ENCODE data around the gene PKDREJ. TPM values are rescaled to one million over a fixed set of nuclear protein-coding genes. Genes with fewer than 3 reads are reported as not detected.
A peak's percentile ranks its signal among the peaks of the same experiment; 100 is the strongest.
"Not testable (repeated sequence)": the region's sequence is repeated elsewhere in the genome, so short reads cannot be mapped to it uniquely, and the experiment has no call there.

The PKDREJ gene
- total and polyA plus RNA-seq, 2 experiments from 2014 or later, result not detected

DNA sequence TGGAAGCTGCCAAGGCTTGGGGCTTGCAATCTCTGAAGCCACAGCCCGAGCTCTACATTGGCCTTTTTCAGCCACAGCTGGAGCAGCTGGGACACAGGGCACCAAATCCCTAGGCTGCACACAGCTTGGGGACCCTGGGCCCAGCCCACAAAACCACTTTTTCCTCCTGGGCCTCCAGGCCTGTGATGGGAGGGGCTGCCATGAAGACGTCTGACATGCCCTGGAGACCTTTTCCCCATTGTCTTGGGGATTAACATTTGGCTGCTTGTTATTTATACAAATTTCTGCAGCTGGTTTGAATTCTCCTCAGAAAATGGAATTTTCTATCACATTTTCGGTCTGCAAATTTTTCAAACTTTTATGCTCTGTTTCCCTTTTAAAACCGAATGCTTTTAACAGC, 2.5 kb upstream of the PKDREJ start:
- H3K27me3 ChIP-seq (ENCODE audit: insufficient read depth), result peaks cover 50% of the 10 kb centered on the region
- H3K36me3 ChIP-seq (ENCODE audit: insufficient read depth); H3K4me3 ChIP-seq; H3K4me3 Mint-ChIP-seq; DNase-seq (ENCODE audit: low spot score); H3K9me2 ChIP-seq (ENCODE audit: insufficient read depth); H4K20me1 ChIP-seq (replicated peaks; ENCODE audit: insufficient read depth); H3K27ac ChIP-seq (ENCODE audit: low read depth); H3K4me1 Mint-ChIP-seq; ATAC-seq; H3K27ac Mint-ChIP-seq; H3K4me2 ChIP-seq; H3K4me1 ChIP-seq (ENCODE audit: insufficient read depth); H2AFZ ChIP-seq; H3F3A ChIP-seq (replicated peaks; ENCODE audit: low read depth); H3K79me2 ChIP-seq (replicated peaks; ENCODE audit: insufficient read depth): not testable (repeated sequence)
- Mint-ChIP-seq H3K36me3 (ENCODE audit: low read depth) (peaks cover 34% of the 10 kb centered on the region), H3K9me3 (peaks cover 49% of the 10 kb centered on the region), H3K27me3 (ENCODE audit: insufficient read depth, low read depth, poor library complexity) (peaks cover 48% of the 10 kb centered on the region)

DNA sequence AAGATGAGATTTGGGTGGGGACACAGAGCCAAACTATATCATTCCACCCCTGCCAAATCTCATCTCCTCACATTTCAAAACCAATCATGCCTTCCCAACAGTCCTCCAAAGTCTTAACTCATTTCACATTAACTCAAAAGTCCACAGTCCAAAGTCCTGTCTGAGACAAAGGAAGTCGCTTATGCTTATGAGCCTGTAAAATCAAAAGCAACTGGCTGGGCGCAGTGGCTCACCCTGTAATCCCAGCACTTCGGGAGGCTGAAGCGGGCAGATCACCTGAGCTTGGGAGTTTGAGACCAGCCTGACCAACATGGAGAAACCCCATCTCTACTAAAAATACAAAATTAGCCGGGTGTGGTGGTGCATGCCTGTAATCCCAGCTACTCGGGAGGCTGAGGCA, 1.4 kb upstream of the PKDREJ start:
- not testable (repeated sequence) for H3K27ac ChIP-seq (ENCODE audit: low read depth)

DNA sequence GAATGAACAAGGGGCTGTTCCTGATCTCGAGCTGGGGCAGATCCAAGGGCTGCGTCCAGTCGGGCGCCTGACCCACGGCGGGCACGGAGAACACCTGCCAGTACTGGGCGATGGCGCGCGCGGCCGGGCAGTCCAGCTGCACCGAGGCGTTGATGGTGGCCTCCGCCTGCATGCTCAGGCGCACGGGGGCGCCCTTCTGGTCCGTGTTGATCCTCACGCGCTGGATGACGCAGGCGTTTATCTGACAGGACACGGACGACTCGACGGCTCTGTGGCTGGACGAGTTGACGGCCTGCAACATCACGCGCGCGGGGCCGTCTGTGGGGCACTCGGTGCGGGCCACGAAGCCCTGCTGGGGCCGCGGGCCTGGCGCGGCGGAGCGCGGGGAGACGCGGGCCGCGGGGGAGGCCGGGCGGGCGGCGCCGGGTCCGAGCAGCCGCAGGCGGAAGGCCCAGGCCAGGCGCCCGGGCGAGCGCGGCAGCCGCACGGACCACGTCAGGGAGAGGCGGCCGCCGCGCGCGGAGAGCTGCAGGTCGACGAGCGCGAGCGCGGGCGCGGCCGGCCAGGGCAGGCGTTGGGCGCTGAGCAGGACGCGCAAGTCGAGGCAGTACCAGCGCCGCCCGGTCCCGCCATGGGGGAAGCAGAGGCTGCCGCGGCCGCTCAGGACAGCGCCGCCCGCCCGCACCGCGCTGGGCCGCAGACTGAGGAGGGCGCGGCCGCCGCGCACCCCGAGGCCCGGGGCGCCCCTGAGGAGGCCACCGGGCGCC, 511 bp downstream of the PKDREJ start:
- H3K36me3 Mint-ChIP-seq (ENCODE audit: low read depth), result peaks cover 34% of the 10 kb centered on the region
- TF ChIP-seq CREB1 (CRISPR knock-in tag; IDR thresholded peaks at IDR 0.05; ENCODE audit: low read depth) (peak; percentile 81), POLR2AphosphoS5 (IDR thresholded peaks at IDR 0.05; ENCODE audit: low read depth) (peak; percentile 35; the same call in 1 of the 2 replicates)
- TF ChIP-seq, protein P1, sequence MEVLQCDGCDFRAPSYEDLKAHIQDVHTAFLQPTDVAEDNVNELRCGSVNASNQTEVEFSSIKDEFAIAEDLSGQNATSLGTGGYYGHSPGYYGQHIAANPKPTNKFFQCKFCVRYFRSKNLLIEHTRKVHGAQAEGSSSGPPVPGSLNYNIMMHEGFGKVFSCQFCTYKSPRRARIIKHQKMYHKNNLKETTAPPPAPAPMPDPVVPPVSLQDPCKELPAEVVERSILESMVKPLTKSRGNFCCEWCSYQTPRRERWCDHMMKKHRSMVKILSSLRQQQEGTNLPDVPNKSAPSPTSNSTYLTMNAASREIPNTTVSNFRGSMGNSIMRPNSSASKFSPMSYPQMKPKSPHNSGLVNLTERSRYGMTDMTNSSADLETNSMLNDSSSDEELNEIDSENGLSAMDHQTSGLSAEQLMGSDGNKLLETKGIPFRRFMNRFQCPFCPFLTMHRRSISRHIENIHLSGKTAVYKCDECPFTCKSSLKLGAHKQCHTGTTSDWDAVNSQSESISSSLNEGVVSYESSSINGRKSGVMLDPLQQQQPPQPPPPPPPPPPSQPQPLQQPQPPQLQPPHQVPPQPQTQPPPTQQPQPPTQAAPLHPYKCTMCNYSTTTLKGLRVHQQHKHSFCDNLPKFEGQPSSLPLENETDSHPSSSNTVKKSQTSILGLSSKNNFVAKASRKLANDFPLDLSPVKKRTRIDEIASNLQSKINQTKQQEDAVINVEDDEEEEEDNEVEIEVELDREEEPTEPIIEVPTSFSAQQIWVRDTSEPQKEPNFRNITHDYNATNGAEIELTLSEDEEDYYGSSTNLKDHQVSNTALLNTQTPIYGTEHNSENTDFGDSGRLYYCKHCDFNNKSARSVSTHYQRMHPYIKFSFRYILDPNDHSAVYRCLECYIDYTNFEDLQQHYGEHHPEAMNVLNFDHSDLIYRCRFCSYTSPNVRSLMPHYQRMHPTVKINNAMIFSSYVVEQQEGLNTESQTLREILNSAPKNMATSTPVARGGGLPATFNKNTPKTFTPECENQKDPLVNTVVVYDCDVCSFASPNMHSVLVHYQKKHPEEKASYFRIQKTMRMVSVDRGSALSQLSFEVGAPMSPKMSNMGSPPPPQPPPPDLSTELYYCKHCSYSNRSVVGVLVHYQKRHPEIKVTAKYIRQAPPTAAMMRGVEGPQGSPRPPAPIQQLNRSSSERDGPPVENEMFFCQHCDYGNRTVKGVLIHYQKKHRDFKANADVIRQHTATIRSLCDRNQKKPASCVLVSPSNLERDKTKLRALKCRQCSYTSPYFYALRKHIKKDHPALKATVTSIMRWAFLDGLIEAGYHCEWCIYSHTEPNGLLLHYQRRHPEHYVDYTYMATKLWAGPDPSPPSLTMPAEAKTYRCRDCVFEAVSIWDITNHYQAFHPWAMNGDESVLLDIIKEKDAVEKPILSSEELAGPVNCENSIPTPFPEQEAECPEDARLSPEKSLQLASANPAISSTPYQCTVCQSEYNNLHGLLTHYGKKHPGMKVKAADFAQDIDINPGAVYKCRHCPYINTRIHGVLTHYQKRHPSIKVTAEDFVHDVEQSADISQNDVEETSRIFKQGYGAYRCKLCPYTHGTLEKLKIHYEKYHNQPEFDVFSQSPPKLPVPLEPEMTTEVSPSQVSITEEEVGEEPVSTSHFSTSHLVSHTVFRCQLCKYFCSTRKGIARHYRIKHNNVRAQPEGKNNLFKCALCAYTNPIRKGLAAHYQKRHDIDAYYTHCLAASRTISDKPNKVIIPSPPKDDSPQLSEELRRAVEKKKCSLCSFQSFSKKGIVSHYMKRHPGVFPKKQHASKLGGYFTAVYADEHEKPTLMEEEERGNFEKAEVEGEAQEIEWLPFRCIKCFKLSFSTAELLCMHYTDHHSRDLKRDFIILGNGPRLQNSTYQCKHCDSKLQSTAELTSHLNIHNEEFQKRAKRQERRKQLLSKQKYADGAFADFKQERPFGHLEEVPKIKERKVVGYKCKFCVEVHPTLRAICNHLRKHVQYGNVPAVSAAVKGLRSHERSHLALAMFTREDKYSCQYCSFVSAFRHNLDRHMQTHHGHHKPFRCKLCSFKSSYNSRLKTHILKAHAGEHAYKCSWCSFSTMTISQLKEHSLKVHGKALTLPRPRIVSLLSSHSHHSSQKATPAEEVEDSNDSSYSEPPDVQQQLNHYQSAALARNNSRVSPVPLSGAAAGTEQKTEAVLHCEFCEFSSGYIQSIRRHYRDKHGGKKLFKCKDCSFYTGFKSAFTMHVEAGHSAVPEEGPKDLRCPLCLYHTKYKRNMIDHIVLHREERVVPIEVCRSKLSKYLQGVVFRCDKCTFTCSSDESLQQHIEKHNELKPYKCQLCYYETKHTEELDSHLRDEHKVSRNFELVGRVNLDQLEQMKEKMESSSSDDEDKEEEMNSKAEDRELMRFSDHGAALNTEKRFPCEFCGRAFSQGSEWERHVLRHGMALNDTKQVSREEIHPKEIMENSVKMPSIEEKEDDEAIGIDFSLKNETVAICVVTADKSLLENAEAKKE (CRISPR knock-in tag; IDR thresholded peaks at IDR 0.05), result no peak
- TF ChIP-seq, protein P2, sequence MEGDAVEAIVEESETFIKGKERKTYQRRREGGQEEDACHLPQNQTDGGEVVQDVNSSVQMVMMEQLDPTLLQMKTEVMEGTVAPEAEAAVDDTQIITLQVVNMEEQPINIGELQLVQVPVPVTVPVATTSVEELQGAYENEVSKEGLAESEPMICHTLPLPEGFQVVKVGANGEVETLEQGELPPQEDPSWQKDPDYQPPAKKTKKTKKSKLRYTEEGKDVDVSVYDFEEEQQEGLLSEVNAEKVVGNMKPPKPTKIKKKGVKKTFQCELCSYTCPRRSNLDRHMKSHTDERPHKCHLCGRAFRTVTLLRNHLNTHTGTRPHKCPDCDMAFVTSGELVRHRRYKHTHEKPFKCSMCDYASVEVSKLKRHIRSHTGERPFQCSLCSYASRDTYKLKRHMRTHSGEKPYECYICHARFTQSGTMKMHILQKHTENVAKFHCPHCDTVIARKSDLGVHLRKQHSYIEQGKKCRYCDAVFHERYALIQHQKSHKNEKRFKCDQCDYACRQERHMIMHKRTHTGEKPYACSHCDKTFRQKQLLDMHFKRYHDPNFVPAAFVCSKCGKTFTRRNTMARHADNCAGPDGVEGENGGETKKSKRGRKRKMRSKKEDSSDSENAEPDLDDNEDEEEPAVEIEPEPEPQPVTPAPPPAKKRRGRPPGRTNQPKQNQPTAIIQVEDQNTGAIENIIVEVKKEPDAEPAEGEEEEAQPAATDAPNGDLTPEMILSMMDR (conservative IDR thresholded peaks at IDR 0.05; ENCODE audit: low read depth in 2 of 2), result peak; percentile 45 to 81

More for the DNA sequence above, 1.4 kb upstream of the PKDREJ start:
- not testable (repeated sequence) for H3K4me3 ChIP-seq; H3K4me3 Mint-ChIP-seq; H3K79me2 ChIP-seq (replicated peaks; ENCODE audit: insufficient read depth); H3K9me2 ChIP-seq (ENCODE audit: insufficient read depth); H3F3A ChIP-seq (replicated peaks; ENCODE audit: low read depth); H2AFZ ChIP-seq; H3K4me2 ChIP-seq; ATAC-seq; H3K4me1 Mint-ChIP-seq; H4K20me1 ChIP-seq (replicated peaks; ENCODE audit: insufficient read depth); DNase-seq (ENCODE audit: low spot score); H3K27ac Mint-ChIP-seq; H3K36me3 ChIP-seq (ENCODE audit: insufficient read depth); H3K4me1 ChIP-seq (ENCODE audit: insufficient read depth)
- H3K9me3 Mint-ChIP-seq, result peaks cover 49% of the 10 kb centered on the region
- H3K27me3 Mint-ChIP-seq (ENCODE audit: insufficient read depth, low read depth, poor library complexity), result peaks cover 52% of the 10 kb centered on the region
- peaks cover 34% of the 10 kb centered on the region for H3K36me3 Mint-ChIP-seq (ENCODE audit: low read depth)
- peaks cover 60% of the 10 kb centered on the region for H3K27me3 ChIP-seq (ENCODE audit: insufficient read depth)

More for the DNA sequence above, 511 bp downstream of the PKDREJ start:
- H3K4me3 Mint-ChIP-seq, result peak overlapping the region; percentile 56
- peak; percentile 91 for DNase-seq (ENCODE audit: low spot score)
- no peak overlapping the region for H2AFZ ChIP-seq
- peaks cover 64% of the 10 kb centered on the region for H3K27me3 ChIP-seq (ENCODE audit: insufficient read depth)
- no peaks in the 10 kb centered on the region for H3K36me3 ChIP-seq (ENCODE audit: insufficient read depth)
- H3K27ac Mint-ChIP-seq, result no peak overlapping the region
- peak; percentile 80 for ATAC-seq
- H3K4me3 ChIP-seq, result peak overlapping the region; percentile 49
- H3K27ac ChIP-seq (ENCODE audit: low read depth), result no peak overlapping the region
- H3K27me3 Mint-ChIP-seq (ENCODE audit: insufficient read depth, low read depth, poor library complexity), result peaks cover 51% of the 10 kb centered on the region
- H3K9me2 ChIP-seq (ENCODE audit: insufficient read depth), result no peaks in the 10 kb centered on the region; the same call in 1 of the 2 replicates
- H3K9me3 Mint-ChIP-seq, result peaks cover 60% of the 10 kb centered on the region
- peak overlapping the region; percentile 60; the same call in 1 of the 2 replicates for H3K4me2 ChIP-seq
- H3K79me2 ChIP-seq (replicated peaks; ENCODE audit: insufficient read depth), result no peaks in the 10 kb centered on the region
- 0 out of 2 replicates have a peak, but pooled peaks cover 3% of the 10 kb centered on the region for H3F3A ChIP-seq (replicated peaks; ENCODE audit: low read depth)
- peaks cover 4% of the 10 kb centered on the region; the same call in 2 of the 3 replicates for H3K4me1 Mint-ChIP-seq
- no peaks in the 10 kb centered on the region for H4K20me1 ChIP-seq (replicated peaks; ENCODE audit: insufficient read depth)
- H3K4me1 ChIP-seq (ENCODE audit: insufficient read depth), result no peaks in the 10 kb centered on the region

Measured in GM23338 (cell line).